NCI-H748 (cell line): ENCODE measurements around the gene UBR3.

Source experiments
- DNase-seq: peaks from one replicate; lab custom pipeline; 2025; ENCODE audit not compliant: unreplicated experiment; lab: John Stamatoyannopoulos, UW

The UBR3 gene

DNA sequence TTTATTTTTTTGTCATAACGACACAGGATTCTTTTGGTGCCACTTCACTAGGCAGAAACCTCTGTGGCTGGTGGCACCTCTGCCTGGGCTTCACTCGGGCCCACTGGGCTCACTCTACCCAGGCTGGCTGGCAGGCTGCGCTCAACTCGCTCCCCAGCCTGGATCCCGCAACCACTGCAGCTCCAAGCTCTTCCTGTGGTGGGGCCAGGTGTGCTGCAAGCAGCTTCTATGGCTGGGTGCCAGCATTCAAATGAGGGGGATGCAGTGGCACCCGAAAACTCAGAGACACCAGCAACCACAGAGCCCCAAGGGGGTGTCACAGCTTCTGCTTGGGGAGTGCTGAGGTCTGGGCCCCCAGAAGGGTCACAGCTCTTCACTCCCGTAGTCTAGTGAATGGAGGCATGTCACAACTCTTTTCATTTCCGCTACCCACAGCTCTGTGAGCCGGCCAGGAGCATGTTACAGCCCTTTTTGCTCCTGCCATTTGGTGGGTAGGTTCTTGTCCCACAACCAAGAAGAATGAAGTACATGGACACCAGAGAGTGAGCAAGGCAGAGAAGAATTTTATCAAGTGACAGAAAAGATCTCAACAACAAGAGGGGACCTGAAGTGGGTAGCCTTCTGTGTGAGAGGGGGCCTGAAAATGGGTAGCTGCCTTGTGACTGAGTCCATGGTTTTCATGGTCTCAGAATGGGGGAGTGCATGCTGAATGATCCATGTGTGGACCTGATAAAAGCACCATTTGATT, 170.1 kb downstream of the UBR3 start:
- no peak for DNase-seq

DNA sequence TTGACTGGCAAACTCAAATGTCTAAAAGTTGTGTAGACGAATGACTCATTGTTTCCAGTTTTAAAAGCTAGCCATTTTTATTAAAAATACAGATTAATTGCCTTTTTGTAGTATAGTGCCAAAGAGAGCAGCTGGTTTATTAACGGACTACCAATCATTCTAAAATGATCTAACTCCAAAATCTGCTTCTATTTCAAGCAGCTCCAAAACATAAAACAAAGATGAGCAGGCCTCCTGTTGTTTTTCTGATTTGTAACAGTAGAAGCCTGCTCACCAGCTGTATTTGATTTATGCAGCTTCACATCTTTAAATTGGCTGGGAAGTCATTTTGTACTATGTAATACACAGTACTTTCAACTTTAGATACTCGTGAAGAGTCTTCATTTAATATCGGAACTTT, 171.8 kb downstream of the UBR3 start:
- DNase-seq: peak; percentile 54

DNA sequence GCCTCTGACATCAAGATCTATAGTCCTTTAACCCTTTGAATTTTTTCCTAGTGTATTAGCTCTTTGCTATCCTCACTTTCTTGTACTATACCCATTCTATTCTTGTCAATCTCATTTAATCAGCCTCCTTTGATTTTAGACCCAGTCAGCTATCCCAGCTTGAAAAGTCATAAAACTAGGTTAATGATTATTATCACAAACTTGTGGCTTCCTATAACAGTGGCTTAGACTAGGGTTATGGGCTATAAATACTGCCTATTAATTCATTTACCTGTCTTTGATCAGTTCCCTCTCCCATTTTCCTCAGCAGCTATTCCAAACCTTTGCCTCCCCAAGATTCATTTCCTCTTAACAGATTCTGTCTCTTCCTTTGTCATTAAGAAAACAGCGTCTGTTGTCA, 174.8 kb downstream of the UBR3 start:
- no peak for DNase-seq

DNA sequence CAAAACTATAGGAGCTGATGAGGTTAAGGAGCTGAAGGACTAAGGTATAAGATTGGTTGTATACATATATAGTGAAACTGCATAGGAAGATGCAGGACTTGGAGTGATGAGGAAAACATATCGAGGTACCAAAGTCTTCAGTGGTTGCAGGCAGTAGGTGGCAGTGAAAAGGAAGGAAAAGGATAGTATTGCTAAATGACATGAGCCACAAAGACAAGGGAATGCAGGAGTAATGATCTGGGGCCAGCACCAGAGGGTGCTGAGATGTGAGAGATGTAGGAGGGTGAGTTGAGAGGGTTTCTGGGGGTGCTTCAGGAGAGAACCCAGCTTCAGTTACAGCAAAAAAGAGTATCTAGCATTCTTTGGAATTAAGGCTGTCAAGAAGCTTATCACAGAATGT, 178.4 kb downstream of the UBR3 start:
- peak; percentile 28 for DNase-seq

DNA sequence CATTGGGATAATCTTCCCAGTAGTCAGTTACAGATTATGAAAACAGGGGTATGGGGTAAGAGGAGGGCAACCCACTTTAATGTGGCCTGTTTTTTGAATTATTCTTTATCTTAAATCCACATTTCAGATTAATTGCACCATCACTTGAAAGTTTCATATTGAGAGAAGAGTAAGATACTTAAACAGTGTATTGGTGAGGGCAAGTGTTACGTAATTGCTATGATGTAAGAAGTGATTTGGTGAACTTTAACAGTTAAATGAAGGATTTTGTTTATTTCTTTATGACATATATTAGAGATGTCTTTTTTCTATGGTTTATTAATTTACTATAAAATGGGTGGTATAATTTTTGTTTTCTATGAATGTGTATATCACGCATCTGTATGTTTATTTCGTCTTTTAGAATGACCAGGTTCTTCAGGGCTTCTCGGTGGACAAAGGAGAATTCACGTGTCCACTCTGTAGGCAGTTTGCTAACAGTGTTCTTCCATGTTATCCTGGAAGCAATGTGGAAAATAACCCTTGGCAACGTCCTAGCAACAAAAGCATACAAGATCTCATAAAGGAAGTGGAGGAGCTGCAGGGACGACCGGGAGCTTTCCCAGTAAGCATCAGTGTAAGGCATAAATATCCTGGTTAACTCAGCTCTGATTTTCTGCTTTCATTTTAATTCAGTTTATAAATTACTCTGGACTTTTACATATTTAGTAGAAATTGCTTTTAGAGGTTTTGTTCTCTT, 179.5 kb downstream of the UBR3 start:
- no peak for DNase-seq

DNA sequence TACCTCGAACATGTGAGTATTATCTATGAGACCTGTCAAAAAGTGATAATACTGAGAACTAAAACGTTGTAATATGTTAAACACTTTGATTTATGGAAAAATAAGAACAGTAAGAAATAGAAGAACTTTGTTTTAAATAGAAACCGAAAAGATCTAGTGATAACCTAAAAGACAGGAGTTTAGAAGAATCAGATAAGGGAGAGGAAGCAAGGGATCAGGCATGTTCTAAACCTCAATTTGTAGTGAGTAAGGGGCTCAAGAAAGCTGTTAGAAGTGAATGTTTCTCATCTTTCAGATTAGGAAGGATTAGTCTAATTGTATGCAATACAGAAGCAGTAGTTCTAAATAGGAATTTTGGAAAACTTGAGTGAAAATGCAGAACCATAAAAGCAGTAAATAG, 182.0 kb downstream of the UBR3 start:
- DNase-seq: no peak

DNA sequence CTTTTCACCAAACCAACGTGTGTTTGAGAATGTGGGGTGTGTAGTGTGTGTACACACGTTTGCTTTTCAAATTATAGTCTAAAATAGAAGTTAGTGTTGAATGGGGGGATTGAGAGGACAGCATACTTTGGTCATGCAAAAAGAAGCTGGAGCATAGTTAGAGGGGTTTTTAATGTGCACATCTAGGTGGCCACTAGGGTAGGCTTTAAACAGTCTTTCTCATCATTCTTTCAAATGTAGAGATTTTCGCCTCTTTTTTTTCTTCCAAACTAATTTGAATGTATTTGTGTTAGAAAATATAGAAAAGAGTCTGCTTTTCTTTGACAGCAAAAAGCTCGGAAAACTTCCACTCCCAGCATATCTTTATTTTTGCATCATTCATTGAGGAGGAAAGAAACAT, 185.5 kb downstream of the UBR3 start:
- DNase-seq: no peak

DNA sequence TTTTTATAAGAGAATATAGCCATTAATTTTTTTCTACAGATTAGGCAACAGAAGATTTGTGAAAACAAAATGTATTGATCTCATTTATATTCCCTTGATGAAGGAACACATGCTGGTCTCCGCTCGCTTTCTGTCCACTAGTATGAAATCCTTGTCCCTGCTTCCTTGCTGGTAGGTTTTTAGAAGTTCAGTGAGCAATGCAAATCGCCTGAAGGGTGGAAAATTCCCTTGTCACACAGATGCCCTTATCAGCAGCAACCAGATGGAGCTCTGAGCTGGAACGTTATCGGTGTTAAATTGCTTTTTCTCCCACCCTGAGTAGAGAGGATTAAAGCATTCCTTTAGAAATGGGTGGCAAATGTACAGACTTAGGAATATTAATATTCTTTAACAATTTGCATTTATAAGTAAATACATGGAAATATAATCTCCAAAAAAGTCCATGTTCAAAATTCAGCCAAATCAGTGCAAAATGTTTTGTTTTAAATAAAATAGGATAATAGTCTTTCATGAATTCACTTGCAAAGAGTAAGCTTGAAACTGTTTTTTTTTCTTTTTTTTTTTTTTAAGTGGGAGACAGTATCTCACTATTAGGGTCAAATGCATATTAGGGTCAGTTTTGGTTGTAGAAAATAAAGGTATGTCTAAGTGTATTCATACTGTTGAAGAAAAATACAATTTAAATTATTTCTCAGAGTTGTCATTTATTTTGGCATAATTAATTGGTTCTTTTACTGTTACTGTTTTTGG, 186.7 kb downstream of the UBR3 start:
- DNase-seq: no peak

DNA sequence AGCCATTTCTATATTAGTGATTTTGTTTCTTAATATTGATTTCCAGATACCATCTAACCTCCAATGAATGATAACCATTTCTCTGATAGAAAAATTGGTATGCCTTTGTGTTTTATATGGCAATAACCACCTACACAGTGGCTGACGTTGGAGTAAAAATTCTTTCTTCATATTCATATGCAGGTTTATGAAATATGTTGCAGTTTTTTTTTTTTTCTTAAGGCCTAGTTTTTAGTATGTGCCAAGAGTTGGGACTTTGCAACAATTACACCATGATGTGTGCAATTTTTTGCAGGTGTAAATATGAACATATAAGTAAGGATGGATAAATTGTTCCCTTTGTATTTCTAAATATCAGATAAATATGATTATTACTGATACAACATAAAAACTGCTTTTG, 187.5 kb downstream of the UBR3 start:
- DNase-seq: no peak

DNA sequence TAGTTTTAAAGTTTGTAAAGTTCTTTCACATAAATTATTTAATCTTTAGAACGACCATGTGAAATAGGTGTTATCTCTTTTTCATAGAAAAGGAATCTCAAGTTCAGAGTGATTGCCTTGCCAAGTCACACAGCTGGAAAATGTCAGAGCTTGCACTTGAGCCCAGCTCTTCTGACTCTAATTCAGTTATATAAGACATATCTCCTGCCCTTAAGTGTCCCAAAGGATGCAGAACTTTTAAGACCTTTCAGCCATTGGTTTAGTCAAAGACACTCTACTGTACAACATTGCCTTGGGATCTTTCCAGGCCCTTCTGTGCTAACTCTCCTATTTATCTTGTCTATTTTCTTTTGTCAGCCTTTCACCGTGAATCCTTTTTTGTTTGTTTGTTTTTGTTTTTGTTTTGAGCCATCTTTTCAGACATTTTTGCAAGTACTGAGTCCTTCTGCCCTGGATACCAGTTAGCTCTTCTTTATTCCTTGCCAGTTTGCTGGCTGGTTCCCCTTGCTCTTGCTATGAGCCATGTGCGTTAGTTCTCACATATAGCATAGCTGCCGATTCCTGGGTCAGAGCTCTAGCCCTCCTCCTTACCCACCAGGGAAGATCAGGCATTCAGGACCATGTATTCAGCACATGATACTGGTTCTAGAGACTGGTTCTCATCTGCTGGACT, 190.7 kb downstream of the UBR3 start:
- DNase-seq: no peak

DNA sequence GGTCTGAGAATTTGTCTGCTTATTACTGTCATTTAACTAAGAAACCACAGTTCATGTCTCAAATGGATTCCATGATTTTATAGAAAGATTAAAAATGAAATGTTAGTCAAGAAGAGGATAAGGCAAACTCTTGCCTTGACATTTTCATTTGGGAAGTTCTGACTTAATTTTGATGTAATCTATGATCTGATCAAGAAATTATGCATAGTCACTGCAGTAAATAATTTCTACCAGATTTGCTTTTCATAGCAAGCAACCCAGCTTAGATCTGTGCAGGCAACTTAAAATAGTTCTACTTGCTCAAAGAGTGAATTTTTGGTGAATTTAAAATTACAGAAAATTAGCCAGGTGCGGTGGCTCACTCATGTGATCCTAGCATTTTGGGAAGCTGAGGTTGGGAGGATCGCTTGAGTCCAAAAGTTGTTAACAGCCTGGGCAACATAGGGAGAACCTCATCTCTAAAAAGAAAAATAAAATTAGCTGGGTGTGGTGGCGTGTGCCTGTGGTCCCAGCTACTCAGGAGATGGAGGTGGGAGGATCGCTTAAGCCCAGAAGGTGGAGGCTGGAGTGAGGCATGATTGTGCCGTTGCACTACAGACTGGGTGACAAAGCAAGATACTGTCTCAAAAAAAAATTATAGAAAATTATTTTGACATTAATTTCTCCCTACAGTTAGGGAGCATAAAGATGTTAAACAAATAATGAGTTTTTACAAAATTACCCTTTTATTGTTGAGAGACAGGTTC, 192.0 kb downstream of the UBR3 start:
- no peak for DNase-seq

DNA sequence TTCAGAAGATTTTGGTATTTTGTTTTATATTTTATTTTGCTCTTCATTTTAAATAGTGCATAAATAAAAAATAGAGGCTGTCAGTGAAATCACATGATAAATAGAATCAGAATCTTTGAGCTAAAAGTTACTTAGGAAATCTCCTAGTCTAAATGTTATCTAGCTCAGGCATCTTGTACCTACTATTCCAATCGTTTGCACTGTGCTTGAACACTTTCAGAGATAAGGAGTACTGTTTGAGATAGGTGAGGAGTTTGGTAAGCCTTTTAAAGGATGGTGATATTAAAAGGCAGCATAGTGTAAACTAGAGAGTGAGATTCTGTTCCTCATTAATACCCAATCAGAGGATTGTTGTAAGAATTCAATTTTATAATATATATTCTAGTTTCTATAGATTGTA, 193.5 kb downstream of the UBR3 start:
- no peak for DNase-seq

DNA sequence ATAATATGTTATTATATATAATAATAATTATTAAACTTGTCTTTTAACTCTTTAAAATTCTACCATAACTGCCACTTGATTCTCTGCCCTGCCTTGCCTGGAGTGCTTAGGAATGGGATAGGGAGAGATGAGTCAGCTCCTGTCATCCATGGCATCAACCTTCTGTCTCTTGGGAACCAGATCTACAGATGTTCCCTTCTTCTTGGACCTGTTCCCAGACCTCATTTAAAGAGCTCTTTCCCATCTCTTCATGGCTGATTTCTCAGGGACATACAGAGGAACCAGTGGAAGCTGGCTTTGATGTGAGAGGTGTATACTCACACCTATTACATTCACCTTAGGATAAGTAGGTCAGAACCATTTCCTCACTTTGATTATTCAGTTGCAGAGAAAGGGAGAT, 195.4 kb downstream of the UBR3 start:
- no peak for DNase-seq

DNA sequence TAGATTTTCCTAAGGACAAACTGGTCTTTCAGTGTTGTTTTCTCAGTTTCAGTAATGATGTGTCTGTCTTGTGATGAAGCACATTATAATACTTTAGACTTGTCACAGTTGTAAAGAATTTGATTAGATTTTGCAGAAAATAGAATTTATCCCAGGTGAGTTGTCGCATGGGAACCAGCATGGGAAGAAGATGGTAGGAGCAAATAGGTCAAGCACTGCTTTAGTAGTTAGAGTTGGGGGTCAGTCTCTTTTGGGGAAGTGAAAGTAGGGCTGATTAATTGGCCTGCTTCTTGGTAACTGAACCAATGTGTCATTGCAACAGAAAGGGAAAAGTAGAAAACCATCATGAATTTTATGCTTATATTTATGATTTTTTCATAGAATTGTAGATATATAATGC, 197.5 kb downstream of the UBR3 start:
- no peak for DNase-seq

DNA sequence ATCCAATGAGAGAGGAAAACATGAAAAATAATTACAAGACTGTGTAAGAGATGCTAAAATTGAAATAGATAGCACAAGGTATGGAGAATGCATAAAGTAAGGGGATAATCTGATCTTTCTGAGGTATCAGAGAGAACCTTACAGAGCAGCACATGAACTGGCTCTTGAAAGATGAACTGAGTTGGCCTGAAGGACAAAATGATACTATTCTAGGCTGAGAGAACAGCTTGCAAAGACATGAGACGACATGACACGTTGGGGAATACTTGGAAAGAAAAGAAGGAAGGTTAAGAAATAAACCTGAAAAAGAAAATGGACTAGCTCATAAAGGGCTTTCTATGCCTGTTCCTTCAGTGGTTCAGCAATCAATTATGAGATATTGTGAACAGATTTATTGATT, 198.0 kb downstream of the UBR3 start:
- DNase-seq: no peak

DNA sequence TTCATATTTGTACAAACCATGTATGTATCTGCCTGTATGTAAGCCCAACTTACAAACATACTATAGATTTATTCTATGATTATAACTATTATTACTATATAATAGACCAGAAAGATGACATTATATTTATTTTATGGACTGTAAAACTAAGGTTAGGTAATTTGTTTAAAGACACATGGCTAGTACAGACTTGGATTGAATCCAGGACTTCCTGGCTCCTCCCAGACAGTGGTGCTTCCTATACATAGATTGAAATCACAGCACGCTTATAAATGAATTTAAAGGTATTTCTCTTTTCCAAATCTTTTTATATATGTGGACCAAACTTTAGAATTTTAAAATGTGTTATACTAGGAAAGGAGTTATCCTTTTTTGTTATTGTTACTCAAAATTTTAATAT, 199.1 kb downstream of the UBR3 start:
- DNase-seq: no peak

DNA sequence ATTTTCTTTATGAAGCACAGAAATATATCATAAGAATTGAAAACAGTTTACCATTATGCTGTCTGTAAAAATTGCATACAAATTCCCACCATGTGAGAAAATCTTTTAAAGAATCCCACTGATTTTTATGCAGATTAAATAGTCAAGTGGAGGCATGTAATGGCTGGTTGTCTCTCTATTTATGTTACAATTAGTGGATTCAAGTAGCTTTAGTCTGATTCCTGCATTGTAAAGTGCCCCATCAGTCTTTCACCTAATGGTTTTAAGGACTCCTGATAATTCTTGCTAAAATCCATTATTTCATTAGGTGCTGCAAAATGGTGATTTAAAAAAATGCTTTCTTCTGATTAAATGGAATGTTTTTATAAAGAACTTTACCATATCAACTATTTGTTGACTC, 202.3 kb downstream of the UBR3 start:
- DNase-seq: no peak

DNA sequence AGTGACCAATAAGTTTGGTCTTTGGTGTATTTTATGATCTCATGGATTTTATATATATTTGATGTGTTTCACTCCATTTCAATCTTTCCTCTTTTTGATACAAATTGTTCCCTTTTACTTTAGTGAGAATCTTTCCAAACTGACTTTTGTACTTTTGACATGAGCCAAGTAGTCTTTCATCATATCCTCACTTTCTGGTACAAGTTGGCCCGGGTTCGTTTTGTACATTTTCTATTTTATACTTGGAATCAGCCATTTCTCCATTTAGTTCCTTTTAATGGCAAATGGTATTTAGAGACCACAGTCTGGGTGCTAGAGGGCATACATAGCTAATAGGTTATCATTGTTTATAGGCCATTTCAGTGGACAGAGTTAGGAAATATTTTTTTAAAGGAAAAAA, 202.8 kb downstream of the UBR3 start:
- DNase-seq: no peak

DNA sequence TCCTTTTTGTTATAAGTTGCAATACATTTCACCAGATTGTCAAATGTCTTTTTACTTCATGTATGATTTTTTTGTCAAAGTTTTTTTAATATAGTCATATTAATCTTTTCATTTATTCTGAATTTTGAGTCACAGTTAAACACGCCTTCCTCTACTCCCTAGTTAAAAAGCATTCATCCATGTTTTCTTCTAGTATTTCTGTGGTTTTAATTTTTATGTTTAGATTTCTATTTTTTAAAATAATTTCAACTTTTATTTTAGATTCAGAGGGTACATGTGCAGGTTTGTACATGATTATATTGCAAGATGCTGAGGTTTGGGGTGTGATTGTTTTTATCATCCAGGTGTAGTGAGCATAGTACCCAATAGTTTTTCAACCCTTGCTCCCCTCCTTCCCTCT, 204.0 kb downstream of the UBR3 start:
- DNase-seq: no peak

DNA sequence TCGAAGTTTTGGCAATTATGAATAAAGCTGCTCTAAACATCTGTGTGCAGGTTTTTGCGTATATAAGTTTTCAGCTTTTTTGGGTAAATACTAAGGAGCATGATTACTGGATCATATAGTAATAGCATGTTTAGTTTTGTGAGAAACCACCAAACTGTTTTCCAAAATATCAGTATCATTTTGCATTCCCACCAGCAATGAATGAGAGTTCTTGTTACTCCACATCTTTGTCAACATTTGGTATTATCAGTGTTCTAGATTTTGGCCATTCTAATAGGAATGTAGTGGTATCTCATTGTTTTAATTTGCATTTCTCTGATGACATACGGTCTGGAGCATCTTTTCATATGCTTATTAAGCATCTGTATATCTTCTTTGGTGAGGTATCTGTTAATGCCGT, 207.3 kb downstream of the UBR3 start:
- no peak for DNase-seq

DNA sequence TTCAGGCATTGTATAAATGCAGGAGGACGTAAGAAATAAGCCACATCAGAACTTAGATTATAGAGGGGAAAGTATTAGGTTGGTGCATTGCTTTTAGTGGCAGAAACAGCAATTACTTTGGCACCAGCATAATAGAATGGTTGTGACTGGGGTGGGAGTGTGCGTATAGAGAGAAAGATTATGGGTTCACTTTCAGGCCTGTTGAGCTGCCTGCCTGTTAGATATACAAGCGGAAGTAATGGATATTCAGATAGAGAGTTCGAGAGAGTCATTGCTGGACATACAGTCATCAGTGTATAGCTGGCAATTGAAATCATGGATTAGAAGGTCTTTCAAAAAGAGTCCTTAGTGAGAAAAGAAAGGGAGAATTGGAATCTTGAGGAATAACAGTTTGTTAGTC, 211.5 kb downstream of the UBR3 start:
- no peak for DNase-seq
